Kasumi-1 (cell line): Measurements from ENCODE around the gene SLC25A6.
"Not testable (repeated sequence)": the region's sequence is repeated elsewhere in the genome, so short reads cannot be mapped to it uniquely, and the experiment has no call there.

Experiments used
- DNase-seq, 2 experiments: peaks; one replicate each; lab custom pipeline; 2025; lab: John Stamatoyannopoulos, UW

SLC25A6 gene

DNA sequence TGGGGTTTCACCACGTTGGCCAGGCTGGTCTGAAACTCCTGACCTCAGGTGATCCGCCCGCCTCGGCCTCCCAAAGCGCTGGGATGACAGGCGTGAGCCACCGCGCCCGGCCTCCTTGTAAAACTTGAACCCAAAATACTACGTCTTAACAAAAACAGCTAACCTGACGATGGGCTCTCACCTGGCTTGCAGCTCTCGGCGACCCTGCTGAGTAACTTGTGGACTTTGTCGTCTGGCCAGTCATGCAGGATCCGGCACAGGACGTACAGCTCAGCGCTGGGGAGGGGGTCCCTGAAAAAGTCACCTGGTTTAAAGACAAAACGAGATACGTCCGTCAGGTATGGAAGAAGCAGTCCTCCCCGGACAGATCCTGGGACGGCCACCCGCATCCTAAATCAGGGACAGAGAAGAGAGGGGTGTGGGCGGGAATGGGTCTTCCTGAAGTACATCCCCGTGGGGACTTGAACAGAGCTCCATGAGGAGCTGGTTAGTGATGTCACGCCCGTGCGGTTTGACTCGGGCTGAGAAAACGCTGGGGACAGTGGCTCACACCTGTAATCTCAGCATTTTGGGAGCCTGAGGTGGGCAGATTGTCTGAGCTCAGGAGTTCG lies 20.7 kb upstream of the SLC25A6 start:
- DNase-seq = no peak

DNA sequence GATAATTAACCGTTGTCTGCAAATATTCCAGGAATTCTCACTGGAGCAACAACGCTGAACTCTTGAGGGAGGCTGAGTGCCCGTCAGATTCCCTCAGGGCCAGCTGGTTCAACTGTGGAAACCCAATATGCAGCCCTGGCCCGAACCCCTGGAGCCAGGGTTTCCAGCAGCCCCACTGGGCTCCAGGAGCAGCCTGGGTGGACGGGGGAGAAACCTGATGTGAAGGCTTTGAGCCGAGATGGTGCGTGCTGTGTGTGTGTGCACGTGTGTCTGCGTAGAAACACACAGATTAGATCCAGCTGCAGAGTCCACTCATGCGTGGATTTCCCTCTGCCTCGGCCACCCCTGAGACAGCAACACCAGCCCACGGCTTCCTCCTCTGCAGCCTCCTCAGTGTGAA lies 19.4 kb upstream of the SLC25A6 start:
- no peak for DNase-seq

DNA sequence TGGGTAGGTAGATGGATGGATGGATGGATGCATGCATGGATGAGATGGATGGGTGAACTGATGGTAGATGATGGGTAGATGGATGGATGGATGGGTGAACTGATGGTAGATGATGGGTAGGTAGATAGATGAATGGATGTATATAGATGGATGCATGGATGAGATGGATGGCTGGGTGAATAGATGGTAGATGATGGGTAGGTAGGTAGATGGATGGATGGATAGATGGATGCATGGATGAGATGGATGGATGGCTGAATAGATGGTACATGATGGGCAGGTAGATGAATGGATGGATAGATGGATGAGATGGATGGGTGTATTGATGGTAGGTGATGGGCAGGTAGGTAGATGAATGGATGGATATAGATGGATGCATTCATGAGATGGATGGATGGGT lies 15.1 kb upstream of the SLC25A6 start:
- no peak for DNase-seq

DNA sequence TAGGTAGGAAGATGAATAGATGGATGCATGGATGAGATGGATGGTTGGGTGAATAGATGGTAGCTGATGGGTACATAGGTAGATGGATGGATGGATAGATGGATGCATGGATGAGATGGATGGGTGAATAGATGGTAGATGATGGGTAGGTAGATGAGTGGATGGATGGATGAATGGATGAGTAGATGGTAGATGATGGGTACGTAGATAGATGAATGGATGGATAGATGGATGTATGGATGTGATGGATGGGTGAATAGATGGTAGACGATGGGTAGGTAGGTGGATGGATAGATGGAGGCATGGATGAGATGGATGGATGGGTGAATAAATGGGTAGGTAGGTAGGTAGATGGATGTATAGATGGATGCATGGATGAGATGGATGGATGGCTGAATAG lies 13.9 kb upstream of the SLC25A6 start:
- DNase-seq = not testable (repeated sequence)

DNA sequence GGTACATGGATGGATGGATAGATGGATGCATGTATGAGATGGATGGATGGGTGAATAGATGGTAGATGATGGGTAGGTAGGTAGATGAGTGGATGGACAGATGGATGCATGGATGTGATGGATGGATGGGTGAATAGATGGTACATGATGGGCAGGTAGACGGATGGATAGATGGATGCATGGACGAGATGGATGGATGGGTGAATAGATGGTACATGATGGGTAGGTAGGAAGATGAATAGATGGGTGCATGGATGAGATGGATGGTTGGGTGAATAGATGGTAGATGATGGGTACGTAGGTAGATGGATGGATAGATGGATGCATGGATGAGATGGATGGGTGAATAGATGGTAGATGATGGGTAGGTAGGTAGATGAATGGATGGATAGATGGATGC lies 12.0 kb upstream of the SLC25A6 start:
- not testable (repeated sequence) for DNase-seq

DNA sequence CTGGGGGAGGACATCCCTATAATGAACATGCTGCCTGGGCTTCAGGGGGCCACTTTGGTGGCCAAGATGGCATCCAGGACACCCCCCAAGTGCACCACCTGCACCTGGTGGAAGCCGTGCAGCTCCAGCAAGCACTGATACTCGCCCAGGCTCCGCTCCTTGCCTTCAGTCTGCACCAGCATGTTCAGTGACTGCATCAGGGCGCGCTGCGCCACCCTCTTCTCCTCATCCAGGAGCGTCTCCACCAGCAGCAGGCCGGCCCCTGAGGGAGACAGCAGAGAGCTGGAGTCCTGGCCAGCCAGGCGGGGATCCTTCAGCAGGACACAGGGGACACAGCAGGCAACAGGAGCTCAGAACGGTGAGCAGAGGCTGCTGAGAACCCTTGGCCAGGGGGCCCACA lies 11.3 kb upstream of the SLC25A6 start:
- no peak for DNase-seq

DNA sequence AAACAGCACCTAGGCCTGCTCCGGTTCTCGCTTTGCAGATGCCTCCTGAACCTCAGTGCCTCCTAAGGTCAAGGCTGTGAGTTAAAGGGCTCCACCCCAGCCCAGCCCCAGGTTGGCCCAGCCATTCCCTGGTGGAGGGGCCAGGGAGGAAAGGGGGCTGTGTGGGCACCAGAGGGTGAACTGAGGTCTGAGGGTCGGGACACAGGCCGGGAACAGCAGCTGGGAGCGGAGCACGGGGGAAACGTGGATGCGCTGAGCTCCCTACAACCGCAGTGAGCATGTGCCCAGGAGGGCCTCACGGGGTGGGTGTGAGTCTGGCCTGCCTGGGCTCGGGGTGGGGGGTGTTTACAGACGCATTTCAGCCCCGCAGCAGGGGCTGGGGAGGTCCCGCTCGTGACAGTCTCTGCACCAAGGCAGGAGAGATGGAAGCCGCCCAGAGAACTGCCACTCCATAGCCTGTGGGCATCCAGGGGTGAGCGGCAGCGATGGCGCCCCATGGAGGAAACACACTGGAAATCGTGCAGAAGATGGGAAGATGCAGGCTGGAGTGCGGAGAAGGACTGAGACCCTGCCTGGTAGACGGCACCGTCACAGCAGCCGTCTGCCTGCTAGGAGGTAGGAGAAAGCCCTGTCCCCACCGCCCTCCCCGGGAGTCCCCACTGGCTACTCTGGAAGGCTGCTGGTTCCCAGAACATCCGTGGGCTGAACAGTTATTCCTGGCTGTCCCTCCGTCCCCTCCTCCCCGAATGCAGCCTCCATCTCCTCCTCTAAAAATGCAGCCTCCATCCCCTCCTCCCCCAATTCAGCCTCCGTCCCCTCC lies 9.9 kb upstream of the SLC25A6 start:
- no peak for DNase-seq

DNA sequence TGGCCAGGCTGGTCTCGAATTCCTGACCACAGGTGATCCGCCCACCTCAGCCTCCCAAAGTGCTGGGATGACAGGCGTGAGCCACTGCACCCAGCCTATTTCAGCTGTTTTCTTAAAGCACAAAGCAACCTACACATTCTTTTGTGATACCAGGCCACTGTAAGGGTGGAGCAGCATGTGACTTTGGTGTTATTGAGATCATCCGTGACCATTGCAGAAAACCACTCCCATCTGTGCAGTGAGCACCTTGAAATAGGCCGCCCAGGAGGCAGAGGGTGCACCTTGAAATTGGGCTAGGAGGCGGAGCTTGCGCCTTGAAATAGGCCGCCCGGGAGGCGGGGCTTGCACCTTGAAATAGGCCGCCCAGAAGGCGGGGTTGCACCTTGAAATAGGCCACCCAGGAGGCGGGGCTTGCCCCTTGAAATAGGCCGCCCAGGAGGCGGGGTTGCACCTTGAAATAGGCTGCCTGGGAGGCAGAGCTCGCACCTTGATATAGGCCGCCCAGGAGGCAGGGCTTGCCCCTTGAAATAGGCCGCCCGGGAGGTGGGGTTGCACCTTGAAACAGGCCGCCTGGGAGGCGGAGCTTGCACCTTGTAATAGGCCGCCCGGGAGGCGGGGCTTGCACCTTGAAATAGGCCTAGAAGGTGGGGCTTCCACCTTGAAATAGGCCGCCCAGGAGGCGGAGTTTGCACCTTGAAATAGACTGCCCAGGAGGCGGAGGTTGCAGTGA lies 9.0 kb upstream of the SLC25A6 start:
- DNase-seq = no peak

DNA sequence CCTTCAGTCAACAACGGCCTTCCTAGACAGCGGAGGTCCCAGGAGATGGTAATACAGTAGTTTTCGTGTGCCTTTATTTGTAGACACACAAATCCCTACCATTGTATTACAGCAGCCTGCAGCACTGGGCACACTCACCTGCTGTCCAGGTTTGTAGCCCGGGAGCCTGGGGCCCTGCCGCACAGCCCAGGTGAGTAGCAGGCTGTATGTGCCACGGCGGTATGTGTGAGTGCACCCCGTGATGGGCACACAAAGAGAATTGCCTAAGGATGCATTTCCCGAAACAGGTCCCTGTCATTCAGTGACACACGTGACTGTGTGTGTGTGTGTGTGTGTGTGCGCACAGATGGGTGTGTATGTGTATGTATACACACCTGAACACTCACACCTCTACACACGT lies 8.1 kb upstream of the SLC25A6 start:
- DNase-seq = no peak

DNA sequence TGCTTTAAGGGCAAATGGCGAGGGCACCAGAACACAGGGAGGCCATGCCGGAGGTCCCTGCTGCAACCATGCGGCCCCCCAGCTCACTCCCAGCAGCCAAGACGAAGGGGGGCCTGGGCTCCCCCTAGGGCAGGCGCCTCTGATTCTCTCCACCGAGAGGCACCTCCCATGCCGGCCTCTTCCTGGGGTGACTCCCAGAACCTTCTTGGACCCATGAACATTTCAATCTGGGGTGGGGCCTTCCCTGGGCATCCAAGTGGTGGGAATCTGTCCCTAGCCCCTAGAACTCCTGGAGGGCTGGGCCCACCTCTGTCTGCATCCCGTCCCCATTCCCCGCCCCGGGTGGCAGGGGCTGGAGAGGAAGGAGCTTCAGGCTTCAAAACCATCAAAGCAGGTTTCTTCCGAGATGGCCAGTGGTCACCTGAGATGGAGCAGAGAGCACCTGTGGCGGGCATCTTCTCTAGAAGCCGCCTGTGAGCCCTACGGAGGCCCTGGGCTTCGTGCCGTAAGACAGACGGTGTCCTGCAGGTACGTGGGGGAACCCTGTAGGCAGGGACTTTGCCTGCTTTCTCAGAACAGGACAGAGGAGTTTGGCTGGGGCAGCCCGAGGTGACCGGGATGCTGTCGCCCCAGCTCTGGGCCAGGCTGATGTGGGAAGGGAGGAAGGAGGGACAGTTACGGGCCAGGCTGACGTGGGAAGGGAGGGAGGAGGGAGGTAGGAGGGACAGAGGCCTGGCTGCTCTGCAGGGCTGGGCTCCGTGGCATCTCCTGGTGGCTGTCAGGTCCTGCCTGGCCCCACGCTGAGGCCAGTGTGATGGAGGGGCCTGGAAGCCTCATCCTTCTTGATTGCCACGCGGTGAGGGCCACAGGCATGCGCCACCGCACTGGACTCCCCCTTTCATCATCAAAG lies 6.8 kb upstream of the SLC25A6 start:
- DNase-seq = no peak

DNA sequence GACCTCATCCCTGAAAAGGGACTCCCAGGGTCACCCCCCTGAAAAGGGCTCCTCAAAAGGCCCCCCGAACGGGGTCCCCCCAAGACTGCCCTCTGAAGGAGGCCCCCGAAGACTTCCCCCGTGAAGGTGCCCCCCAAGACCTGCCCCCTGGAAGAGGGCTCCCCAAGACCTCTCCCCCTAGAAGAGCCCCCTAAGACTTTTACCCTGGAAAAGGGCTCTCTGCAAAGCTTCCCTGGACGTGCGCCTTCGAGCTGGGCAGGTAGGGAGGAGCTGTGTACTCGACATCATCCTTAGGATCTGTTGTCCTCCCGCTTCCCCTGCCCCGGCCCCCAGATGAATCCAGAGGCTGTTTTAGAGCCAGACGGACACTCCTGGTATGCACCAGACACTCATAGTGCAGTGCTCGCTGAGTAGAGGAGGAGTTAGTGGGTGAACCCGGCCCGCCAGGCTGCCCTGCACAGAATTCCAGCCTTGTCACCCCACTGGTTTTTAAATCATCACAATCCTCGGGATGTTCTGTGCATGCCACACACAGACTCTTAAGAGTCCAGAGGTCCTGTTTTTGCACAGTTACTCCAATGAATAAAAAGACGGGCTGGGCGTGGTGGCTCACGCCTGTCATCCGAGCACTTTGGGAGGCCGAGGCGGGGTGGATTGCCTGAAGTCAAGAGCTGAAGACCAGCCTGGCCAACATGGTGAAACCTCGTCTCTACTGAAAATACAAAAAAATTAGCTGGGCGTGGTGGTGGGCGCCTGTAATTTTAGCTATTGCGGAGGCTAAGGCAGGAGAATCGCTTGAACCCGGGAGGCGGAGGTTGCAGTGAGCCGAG lies 5.7 kb upstream of the SLC25A6 start:
- no peak for DNase-seq

DNA sequence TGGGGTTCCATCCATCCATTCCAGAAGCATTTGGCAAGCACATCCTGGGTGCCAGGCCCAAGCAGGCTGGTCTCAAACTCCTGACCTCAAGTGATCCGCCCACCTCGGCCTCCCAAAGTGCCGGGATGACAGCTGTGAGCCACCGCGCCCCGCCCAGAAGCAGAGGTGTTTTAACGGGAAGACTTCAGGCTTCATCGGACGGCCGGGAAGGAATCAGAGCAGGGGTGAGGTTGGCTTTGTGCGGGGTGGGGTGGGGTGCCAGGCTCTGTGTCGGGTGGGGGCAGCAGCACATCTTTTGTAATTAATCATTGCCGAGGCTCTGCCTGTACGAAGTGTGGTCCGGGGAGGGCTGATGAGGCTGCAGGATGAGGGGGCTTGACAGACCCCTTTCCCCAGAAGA lies 5.1 kb upstream of the SLC25A6 start:
- DNase-seq = no peak

DNA sequence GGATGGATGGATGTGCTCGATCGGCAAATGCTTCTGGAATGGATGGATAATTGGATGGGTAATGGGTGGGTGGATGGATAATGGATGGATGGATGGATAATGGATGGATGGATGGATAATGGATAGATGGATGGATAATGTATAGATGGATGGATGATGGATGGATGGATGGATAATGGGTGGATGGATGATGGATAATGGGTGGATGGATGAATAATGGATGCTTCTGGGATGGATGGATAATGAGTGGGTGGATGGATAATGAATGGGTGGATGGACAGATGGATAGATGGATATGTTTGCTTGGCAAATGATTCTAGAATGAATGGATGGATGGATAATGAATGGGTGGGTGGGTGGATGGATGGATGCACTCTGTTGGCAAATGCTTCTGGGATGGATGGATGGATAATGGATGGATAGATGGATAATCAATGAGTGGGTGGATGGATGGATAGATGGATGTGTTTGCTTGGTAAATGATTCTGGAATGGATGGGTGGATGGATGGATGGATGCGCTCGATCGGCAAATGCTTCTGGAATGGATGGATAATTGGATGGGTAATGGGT lies 3.8 kb upstream of the SLC25A6 start:
- no peak for DNase-seq

DNA sequence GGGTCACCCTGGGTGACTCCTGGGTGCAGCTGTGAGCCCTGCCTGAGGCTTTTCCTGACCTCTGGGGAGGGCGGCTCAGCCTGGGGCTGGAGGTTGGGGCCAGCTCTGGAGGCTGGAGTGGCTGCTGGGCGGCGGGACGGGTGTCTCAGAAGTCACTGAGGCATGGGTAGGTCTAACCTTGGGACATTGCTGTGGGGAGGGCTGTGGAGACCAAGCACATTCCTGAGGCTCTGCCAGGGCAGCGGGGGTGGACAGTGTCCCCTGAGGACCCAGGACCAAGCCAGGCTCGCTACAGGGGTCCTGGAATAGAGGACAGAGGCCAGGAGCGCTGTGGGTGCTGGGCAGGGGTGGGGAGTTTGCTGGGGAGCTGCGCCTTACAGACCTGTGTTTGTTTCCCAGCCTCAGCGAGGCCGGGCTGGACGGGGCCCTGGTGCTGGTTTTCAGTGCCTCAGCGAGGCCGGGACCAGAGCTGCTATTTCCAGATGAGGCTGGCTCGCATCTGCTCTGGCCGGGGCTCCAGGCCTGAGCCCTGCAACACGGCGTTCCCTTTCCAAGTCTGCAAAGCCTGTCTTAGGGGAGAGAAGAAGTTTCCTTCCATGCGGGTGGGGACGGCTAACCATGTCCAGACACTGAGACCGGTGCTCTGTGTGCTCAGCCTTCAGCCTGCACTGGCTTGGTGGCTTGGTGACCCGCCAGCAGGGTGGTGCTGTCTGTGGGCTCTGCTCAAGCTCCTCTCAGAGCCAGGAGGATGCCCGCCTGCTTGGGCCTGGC lies 3.0 kb upstream of the SLC25A6 start:
- DNase-seq = no peak

DNA sequence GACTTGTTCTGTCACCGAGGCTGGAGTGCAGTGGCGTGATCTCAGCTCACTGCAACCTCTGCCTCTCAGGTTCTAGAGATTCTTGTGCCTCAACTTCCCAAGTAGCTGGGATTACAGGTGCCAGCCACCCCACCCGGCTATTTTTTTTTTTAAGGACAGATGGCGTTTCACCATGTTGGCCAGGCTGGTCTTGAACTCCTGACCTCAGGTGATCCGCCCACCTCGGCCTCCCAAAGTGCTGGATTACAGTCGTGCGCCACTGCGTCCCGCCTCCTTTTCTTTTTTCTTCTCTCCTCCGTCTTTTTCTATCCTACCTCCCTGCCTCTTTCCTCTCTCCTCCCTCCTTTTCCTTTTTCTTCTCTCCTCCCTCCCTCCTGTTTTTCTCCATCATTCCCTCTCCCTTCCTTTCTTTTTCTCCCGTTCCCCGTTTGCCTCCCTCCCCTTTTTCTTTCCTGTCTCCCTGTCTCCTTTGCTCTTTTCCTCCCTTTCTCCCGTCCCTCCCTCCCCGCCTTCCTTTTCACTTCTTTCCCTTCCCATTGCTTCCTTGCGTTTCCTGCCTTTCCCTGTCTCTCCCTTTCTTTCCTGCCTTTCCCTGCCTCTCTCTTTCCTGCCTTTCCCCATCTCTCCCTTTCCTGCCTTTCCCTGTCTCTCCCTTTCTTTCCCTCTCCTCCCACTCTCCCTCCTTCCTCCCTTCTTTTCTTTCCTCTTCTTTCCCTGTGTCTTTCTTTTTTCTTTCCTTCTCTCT lies 2.1 kb upstream of the SLC25A6 start:
- no peak for DNase-seq

DNA sequence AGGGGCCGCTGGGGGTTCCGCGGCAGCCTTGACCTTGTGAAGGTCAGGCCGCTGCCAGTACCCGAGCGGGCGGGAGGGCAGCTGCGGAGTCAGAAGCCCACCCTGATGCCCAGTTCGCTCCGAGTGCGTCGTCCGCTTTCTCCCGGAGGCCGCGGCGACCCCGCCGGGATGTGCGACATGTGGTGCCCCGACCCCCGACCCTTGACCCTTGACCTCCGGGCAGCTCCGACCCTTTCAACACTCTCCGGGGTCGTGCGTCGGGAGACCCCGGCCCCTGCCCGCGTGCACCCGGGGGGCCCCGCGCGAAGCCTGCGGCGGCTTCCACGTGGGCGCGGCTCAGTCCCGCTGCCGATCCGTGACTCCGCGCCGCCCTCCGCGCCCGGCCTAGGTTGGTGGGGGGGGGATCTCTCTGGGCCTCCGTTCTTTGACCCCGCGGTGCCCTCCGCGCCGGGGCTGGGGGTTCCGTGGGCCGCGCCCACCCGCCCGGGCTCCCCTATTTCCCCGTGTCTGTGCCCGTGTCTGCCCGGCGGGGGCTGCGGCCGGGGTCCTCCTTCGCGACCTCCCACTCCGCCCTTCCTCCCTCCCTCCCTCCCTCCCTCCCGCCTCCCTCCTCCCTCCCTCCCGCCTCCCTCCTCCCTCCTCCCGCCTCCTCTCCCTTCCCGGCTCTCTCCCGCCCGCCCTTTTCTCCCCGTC lies 609 bp upstream of the SLC25A6 start:
- DNase-seq = no peak

DNA sequence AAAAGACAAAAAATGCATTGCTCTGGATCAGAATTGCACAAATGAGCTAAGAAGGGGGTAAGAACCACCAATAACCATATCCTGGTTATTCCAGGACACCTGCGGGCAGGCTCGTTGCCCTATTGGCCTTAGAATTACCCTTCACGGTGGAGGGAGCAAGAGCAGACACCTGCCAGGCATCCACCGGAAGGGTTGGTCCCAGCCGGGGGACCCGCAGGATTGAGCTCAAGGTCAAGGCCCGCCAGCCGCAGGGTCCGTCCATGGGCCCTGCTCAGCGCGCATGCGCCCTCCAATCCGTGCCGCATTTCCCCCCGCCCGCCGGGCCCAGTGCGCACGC lies 575 bp downstream of the SLC25A6 start:
- DNase-seq = no peak

DNA sequence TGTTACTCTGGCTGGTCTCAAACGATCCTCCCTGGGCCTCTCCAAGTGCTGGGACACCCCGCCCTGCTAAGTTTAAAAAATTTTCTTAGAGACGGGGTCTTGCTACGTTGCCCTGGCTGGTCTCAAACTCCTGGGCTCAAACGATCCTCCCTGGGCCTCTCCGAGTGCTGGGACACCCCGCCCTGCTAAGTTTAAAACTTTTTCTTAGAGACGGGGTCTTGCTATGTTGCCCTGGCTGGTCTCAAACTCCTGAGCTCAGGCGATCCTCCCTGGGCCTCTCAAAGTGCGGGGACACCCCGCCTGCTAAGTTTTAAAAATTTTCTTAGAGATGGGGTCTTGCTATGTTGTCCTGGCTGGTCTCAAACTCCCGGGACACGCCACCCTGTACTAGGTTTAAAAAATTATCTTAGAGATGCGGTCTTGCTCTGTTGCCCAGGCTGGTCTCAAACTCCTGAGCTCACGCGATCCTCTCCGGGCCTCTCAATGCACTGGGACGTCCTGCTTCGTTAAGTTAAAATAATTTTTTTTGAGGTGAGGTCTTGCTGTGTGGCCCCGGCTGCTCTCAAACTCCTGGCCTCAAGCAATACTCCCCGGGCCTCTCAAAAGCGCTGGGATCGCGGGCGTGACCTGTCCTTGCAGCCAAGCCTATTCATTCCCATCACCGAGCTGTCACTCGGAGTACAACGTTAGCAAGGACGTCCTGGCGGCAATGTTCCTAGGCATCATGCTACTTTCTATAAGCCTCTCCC lies 1.1 kb downstream of the SLC25A6 start:
- DNase-seq = no peak
